K562 (cell line): ENCODE measurements around the gene GLG1. TPM values are rescaled to one million over a fixed set of nuclear protein-coding genes. Genes with fewer than 3 reads are reported as not detected.
A peak's percentile ranks its signal among the peaks of the same experiment; 100 is the strongest.

Experiments used
- ATAC-seq: fragments of 200-7000 bp; cut with Tn5 transposase; 3 replicates; pipeline ENCODE4 v1.9.1; 2020; ENCODE audit warnings: moderate library complexity
- BruUV-seq: library from RNA; stranded (reverse); fragments of 400-500 nt; replicated peaks from 2 replicates; lab custom pipeline; 2021; lab: Mats Ljungman, UMichigan
- CTCF ChIA-PET: fragments of 300-600 bp; formaldehyde crosslinking; extraction: SDS; loops from one replicate; lab custom pipeline; 2021; ENCODE audit warnings: low intra/inter-chr PET ratio; lab: Yijun Ruan, JAX
- POLR2A ChIA-PET: fragments of 300-600, 350-650 bp; sonication (Branson Sonifier 250); formaldehyde crosslinking; extraction: SDS; loops from one replicate; lab custom pipeline; 2021; ENCODE audit warnings: antibody characterized with exemption, inconsistent platforms; lab: Yijun Ruan, JAX
- DNase-seq, 4 experiments: peaks; one replicate each; pipeline versions ENCODE4 v3.0.0 to v3.0.0-alpha.2; 2011 to 2018; ENCODE audit warnings: low spot score in 3 of 4, mixed read lengths in 3 of 4; ENCODE audit errors: extremely low read depth in 1 of 4
- FAIRE-seq: peaks from 2 replicates; lab custom pipeline; 2011; peaks lifted over from hg19 to GRCh38; lab: Jason Lieb, UNC
- H2AFZ ChIP-seq: 2 replicates; pipeline ENCODE4 v1.6.0; 2011; ENCODE audit warnings: low read depth, low read length, control low read depth, inconsistent platforms
- H3K27ac ChIP-seq: fragments of 200-600 bp; 3 replicates; pipeline ENCODE4 v1.8.0; 2011; ENCODE audit warnings: low read depth, mild to moderate bottlenecking, control low read depth, inconsistent platforms, low read length, moderate library complexity, mixed read lengths; ENCODE audit errors: extremely low read depth
- H3K27me3 ChIP-seq, 2 experiments: fragments of 300-600 bp in 1 of 2; 2 replicates in 1 of 2; 3 replicates in 1 of 2; pipeline versions ENCODE4 v1.6.0 to v1.8.0; 2011; ENCODE audit warnings: inconsistent platforms in 2 of 2, low read length in 2 of 2, mild to moderate bottlenecking in 1 of 2, mixed read lengths in 1 of 2, moderate library complexity in 1 of 2; ENCODE audit not compliant: control insufficient read depth in 2 of 2, insufficient read depth in 2 of 2
- H3K36me3 ChIP-seq: fragments of 300-600 bp; 3 replicates; pipeline ENCODE4 v1.8.0; 2011; ENCODE audit warnings: mild to moderate bottlenecking, low read length, inconsistent platforms; ENCODE audit not compliant: control insufficient read depth, insufficient read depth
- H3K4me1 ChIP-seq, 2 experiments: fragments of 200-600 bp in 1 of 2; replicated peaks in 1 of 2; 2 replicates in 1 of 2; 3 replicates in 1 of 2; pipeline versions ENCODE4 v1.5.1 to v1.8.0; 2011; ENCODE audit warnings: inconsistent platforms in 2 of 2, low read length in 2 of 2, mild to moderate bottlenecking in 1 of 2, mixed read lengths in 1 of 2, moderate library complexity in 1 of 2; ENCODE audit not compliant: control insufficient read depth in 2 of 2, insufficient read depth in 2 of 2
- H3K4me2 ChIP-seq: 2 replicates; pipeline ENCODE4 v1.6.1; 2011; ENCODE audit warnings: low read length, control low read depth, inconsistent platforms, mixed read lengths; ENCODE audit not compliant: insufficient read depth
- H3K4me3 ChIP-seq: fragments of 200-600 bp; sonication (generic), shearing (Covaris generic); 2 replicates; pipeline ENCODE4 v1.5.1; 2016; ENCODE audit warnings: control low read depth, inconsistent platforms
- H3K79me2 ChIP-seq: fragments of 200-600 bp; 3 replicates; pipeline ENCODE4 v1.8.0; 2011; ENCODE audit warnings: low read length, inconsistent platforms; ENCODE audit not compliant: control insufficient read depth, insufficient read depth
- H3K9ac ChIP-seq, 2 experiments: 2 replicates each; pipeline versions ENCODE4 v1.6.0 to v1.6.1; 2011; ENCODE audit warnings: low read depth in 2 of 2, low read length in 2 of 2, control low read depth in 1 of 2, inconsistent platforms in 1 of 2, mild to moderate bottlenecking in 1 of 2, mixed read lengths in 1 of 2; ENCODE audit not compliant: insufficient read depth in 1 of 2
- H3K9me1 ChIP-seq: one replicate; pipeline ENCODE4 v1.6.0; 2011; ENCODE audit warnings: inconsistent platforms, mild to moderate bottlenecking, low read length, moderate library complexity; ENCODE audit not compliant: control insufficient read depth, insufficient read depth
- H3K9me3 ChIP-seq: replicated peaks from 2 replicates; pipeline ENCODE4 v1.5.1; 2011; ENCODE audit warnings: low read depth, low read length, inconsistent platforms; ENCODE audit not compliant: control insufficient read depth, insufficient read depth
- H4K20me1 ChIP-seq: replicated peaks from 2 replicates; pipeline ENCODE4 v1.6.1; 2011; ENCODE audit warnings: low read length, inconsistent platforms, mixed read lengths; ENCODE audit not compliant: control insufficient read depth, insufficient read depth
- ATF3 ChIP-seq, 2 experiments: fragments of 450-650 bp in 1 of 2; sonication (generic) in 1 of 2; formaldehyde crosslinking in 1 of 2; IDR thresholded peaks in 1 of 2; conservative IDR thresholded peaks in 1 of 2; 2 replicates each; pipeline versions ENCODE4 v1.6.1 to v1.8.1; 2016 to 2023; ENCODE audit warnings: mild to moderate bottlenecking in 2 of 2, moderate library complexity in 2 of 2, inconsistent platforms in 1 of 2, missing genetic modification reagents in 1 of 2
- ATF7 ChIP-seq: fragments of 450-650 bp; IDR thresholded peaks from 2 replicates; pipeline ENCODE4 v1.7.1; 2014; ENCODE audit warnings: mild to moderate bottlenecking, moderate library complexity
- CBX2 ChIP-seq: fragments of 200-600 bp; sonication (generic); IDR thresholded peaks from one replicate; pipeline ENCODE4 v1.6.1; 2012; ENCODE audit warnings: mild to moderate bottlenecking, low read length, inconsistent platforms; ENCODE audit not compliant: insufficient read depth, poor library complexity, severe bottlenecking
- CBX8 ChIP-seq: fragments of 200-600 bp; sonication (generic); IDR thresholded peaks from 2 replicates; pipeline ENCODE4 v1.6.1; 2012; ENCODE audit warnings: borderline replicate concordance, mixed run types, low read depth, mild to moderate bottlenecking, moderate library complexity, mixed read lengths, low read length, control low read depth, inconsistent platforms; ENCODE audit not compliant: poor library complexity, severe bottlenecking; ENCODE audit errors: extremely low read depth
- CEBPB ChIP-seq: fragments of 450-650 bp; IDR thresholded peaks from 2 replicates; pipeline ENCODE4 v1.6.1; 2016; ENCODE audit warnings: missing genetic modification characterization, missing compliant biosample characterization
- CEBPG ChIP-seq, 3 experiments: fragments of 200-800 bp in 1 of 3; sonication (Bioruptor generic) in 1 of 3; sonication (generic) in 1 of 3; formaldehyde crosslinking in 1 of 3; IDR thresholded peaks in 2 of 3; conservative IDR thresholded peaks in 1 of 3; 2 replicates each; pipeline versions ENCODE4 v1.6.1 to v1.8.0; 2016 to 2022; ENCODE audit warnings: missing compliant biosample characterization in 2 of 3, missing genetic modification characterization in 2 of 3, mild to moderate bottlenecking in 1 of 3, missing genetic modification reagents in 1 of 3
- CLOCK ChIP-seq: fragments of 250-450 bp; sonication (Bioruptor Pico); IDR thresholded peaks from 2 replicates; pipeline ENCODE4 v1.4.0; 2020; ENCODE audit warnings: mild to moderate bottlenecking, moderate library complexity, borderline replicate concordance
- DACH1 ChIP-seq: fragments of 450-650 bp; IDR thresholded peaks from 2 replicates; pipeline ENCODE4 v1.6.1; 2018; ENCODE audit not compliant: partially characterized antibody
- RFX7 ChIP-seq: fragments of 250-450 bp; sonication (Bioruptor Pico); IDR thresholded peaks from 2 replicates; pipeline ENCODE4 v1.5.1; 2021; ENCODE audit warnings: mild to moderate bottlenecking
- STAT6 ChIP-seq: sonication (generic); formaldehyde crosslinking; IDR thresholded peaks from 2 replicates; pipeline ENCODE4 v1.8.1; 2023; ENCODE audit warnings: mild to moderate bottlenecking, missing genetic modification reagents
- TBL1XR1 ChIP-seq, 2 experiments: IDR thresholded peaks; 2 replicates each; pipeline ENCODE4 v1.6.1; 2012; ENCODE audit warnings: improper control_type of control experiment in 2 of 2, low read length in 2 of 2, mild to moderate bottlenecking in 1 of 2
- ZNF583 ChIP-seq: fragments of 250-450 bp; sonication (Bioruptor Pico); IDR thresholded peaks from 2 replicates; pipeline ENCODE4 v1.4.0; 2020
- ZNF584 ChIP-seq: fragments of 200-800 bp; sonication (Bioruptor generic); IDR thresholded peaks from 2 replicates; pipeline ENCODE4 v1.6.1; 2016; ENCODE audit warnings: low read depth, mild to moderate bottlenecking, missing genetic modification characterization, missing compliant biosample characterization
- ZNF79 ChIP-seq: fragments of 250-450 bp; sonication (Bioruptor Pico); IDR thresholded peaks from 2 replicates; pipeline ENCODE4 v1.4.0; 2020; ENCODE audit warnings: low read depth, mild to moderate bottlenecking, moderate library complexity
- WGBS: fragments of 100-300 bp; shearing (Covaris generic); methylation state at CpG from one replicate; pipeline ENCODE4 v1.1.6; 2016; ENCODE audit warnings: low coverage, mixed read lengths; ENCODE audit not compliant: insufficient coverage; ENCODE audit errors: missing lambda C conversion rate; 5-methylcytosine and 5-hydroxymethylcytosine counted together
- in situ Hi-C: fragments of 300-500 bp; cut with MboI; formaldehyde crosslinking; loops from 4 replicates; pipeline ENCODE4 v1.15.0; 2018; ENCODE audit warnings: inconsistent platforms, mixed read lengths
- intact Hi-C: fragments of 100-400 bp; cut with micrococcal nuclease; formaldehyde crosslinking; loops from 2 replicates; pipeline ENCODE4 v1.14.2; 2022
- polyA plus RNA-seq, 8 experiments: library from polyadenylated mRNA; depleted of rRNA in 4 of 8; stranded (reverse) in 5 of 8; unstranded in 3 of 8; fragments of >200 nt; fragmentation: Nextera tagmentation in 2 of 8; fragmentation: Illumina TruSeq in 1 of 8; extraction: Ambion mirVana in 2 of 8; extraction: Trizol in 1 of 8; gene quantifications; 2 replicates each; pipeline versions ENCODE4 v1.2.1 to v1.2.3, GENCODE V29; 2011 to 2014; ENCODE audit warnings: inconsistent platforms in 1 of 8, missing spikeins in 1 of 8
- total RNA-seq, 7 experiments: library from RNA; depleted of rRNA in 6 of 7; stranded (reverse); fragments of >200 nt in 6 of 7; fragmentation: Illumina TruSeq in 2 of 7; extraction: Trizol in 2 of 7; gene quantifications; 2 replicates each; pipeline versions ENCODE4 v1.2.1 to v1.2.3, GENCODE V29; 2011 to 2021; ENCODE audit warnings: low replicate concordance in 1 of 7

Gene GLG1
- total and polyA plus RNA-seq, 9 of the 15 experiments (the other 6 are each of a cell fraction or from before 2014, with no cell fraction given), result 6.2 to 36.0 (median 23.6) TPM

GRCh38 chr16:74573622-74574021, 33.3 kb downstream of the GLG1 start:
- ATAC-seq, result no peak
- H3K4me1 ChIP-seq, result peaks cover 0 to 2% of the 10 kb centered on the region in 2 experiments; a peak in 2 of 5 replicates
- WGBS, result 61% methylated on average over 7 of the region's 8 CpGs
- in situ Hi-C loops (no loop called here), intact Hi-C loops (no loop called here)
- H3K9ac ChIP-seq, result no peak overlapping the region
- no peak overlapping the region for H3K4me3 ChIP-seq
- no peak overlapping the region for H2AFZ ChIP-seq
- H4K20me1 ChIP-seq, result peaks cover 22% of the 10 kb centered on the region; the same call in 1 of the 2 replicates
- H3K9me1 ChIP-seq, result no peaks in the 10 kb centered on the region
- ChIA-PET POLR2A (interaction anchor here (1.0 to 1.8 kb wide), 3 partner anchors 8 to 20 kb away, joined by 3 to 4 read pairs (median 4); no protein-coding TSS in a partner anchor), CTCF (no interaction called here)
- BruUV-seq, result no TSS peak
- TF ChIP-seq CEBPG (CRISPR knock-in tag; IDR thresholded peaks at IDR 0.05), result no peak
- peak in 1 of 2 experiments; percentile 22; a peak in 2 of 4 replicates for TF ChIP-seq CEBPG (tag; conservative IDR thresholded peaks at IDR 0.05 in 1 of 2, IDR thresholded peaks at IDR 0.05 in 1 of 2)
- TF ChIP-seq CBX2, result no peak
- TF ChIP-seq TBL1XR1 (IDR thresholded peaks at IDR 0.05; ENCODE audit: low read length in 2 of 2), result no peak
- TF ChIP-seq CBX8, result no peak
- no peak for TF ChIP-seq CLOCK (CRISPR knock-in tag)
- TF ChIP-seq DACH1, result no peak
- TF ChIP-seq ATF3 (IDR thresholded peaks at IDR 0.05), result peak; percentile 46
- TF ChIP-seq ATF3 (CRISPR knock-in tag; conservative IDR thresholded peaks at IDR 0.05), result no peak
- no peak for TF ChIP-seq ZNF79 (CRISPR knock-in tag)
- TF ChIP-seq ZNF584 (CRISPR knock-in tag), result no peak
- TF ChIP-seq ATF7, result no peak
- no peak for TF ChIP-seq ZNF583 (CRISPR knock-in tag)
- no peak for TF ChIP-seq STAT6 (CRISPR knock-in tag)
- TF ChIP-seq CEBPB, result peak; percentile 61
- no peak for TF ChIP-seq RFX7
- no peak for FAIRE-seq
- H3K9me3 ChIP-seq, result no peaks in the 10 kb centered on the region
- H3K79me2 ChIP-seq, result peaks cover 68% of the 10 kb centered on the region
- H3K27me3 ChIP-seq, result no peaks in the 10 kb centered on the region
- H3K4me2 ChIP-seq, result no peak overlapping the region
- no peaks in the 10 kb centered on the region for H3K36me3 ChIP-seq
- no peak overlapping the region for H3K27ac ChIP-seq
- no peak for DNase-seq
